HEK293 (cell line): ENCODE data around the gene CEP104.

Experiments
- CTCF ChIA-PET: fragments of 350-600 bp; formaldehyde crosslinking; extraction: SDS; loops from one replicate; lab custom pipeline; 2021; ENCODE audit warnings: antibody characterized with exemption; lab: Yijun Ruan, JAX
- POLR2A ChIA-PET: fragments of 300-600 bp; formaldehyde crosslinking; extraction: SDS; loops from one replicate; lab custom pipeline; 2020; ENCODE audit warnings: antibody characterized with exemption, inconsistent platforms; lab: Yijun Ruan, JAX
- H3K27ac ChIP-seq: fragments of 200-500 bp; sonication (Bioruptor generic); 2 replicates; pipeline ENCODE4 v1.5.1; 2014; ENCODE audit warnings: low read depth, low read length, control low read depth, inconsistent platforms; ENCODE audit errors: extremely low read depth
- H3K36me3 ChIP-seq, 2 experiments: fragments of 200-500 bp in 1 of 2; sonication (Bioruptor generic) in 1 of 2; 1 replicate in 1 of 2; 2 replicates in 1 of 2; pipeline ENCODE4 v1.5.1; 2014 to 2017; ENCODE audit warnings: inconsistent platforms in 2 of 2, low read length in 2 of 2; ENCODE audit not compliant: control insufficient read depth in 2 of 2, insufficient read depth in 1 of 2
- H3K4me1 ChIP-seq: fragments of 200-500 bp; sonication (Bioruptor generic); 2 replicates; pipeline ENCODE4 v1.5.1; 2014; ENCODE audit warnings: mild to moderate bottlenecking, low read length, inconsistent platforms; ENCODE audit not compliant: control insufficient read depth, insufficient read depth
- H3K4me3 ChIP-seq: 2 replicates; pipeline ENCODE4 v1.5.1; 2011; ENCODE audit warnings: low read depth, mild to moderate bottlenecking, control low read depth, low read length, moderate library complexity
- H3K9me3 ChIP-seq: fragments of 200-500 bp; sonication (Bioruptor generic); 2 replicates; pipeline ENCODE4 v1.5.1; 2014; ENCODE audit warnings: low read depth, low read length, inconsistent platforms; ENCODE audit not compliant: control insufficient read depth, insufficient read depth
- BCL11A ChIP-seq: fragments of 450-650 bp; formaldehyde crosslinking; IDR thresholded peaks from 2 replicates; pipeline ENCODE4 v1.5.1; 2016; ENCODE audit warnings: low read depth, missing biosample characterization, missing genetic modification characterization
- IKZF3 ChIP-seq: fragments of 450-650 bp; IDR thresholded peaks from 2 replicates; pipeline ENCODE4 v1.5.0; 2018; ENCODE audit warnings: missing biosample characterization, mild to moderate bottlenecking, missing genetic modification characterization, moderate library complexity
- WT1 ChIP-seq: fragments of 450-650 bp; formaldehyde crosslinking; IDR thresholded peaks from 2 replicates; pipeline ENCODE4 v1.5.1; 2016; ENCODE audit warnings: missing biosample characterization, missing genetic modification characterization
- ZBTB48 ChIP-seq: fragments of 450-650 bp; formaldehyde crosslinking; IDR thresholded peaks from 2 replicates; pipeline ENCODE4 v1.5.1; 2016; ENCODE audit warnings: missing biosample characterization, missing genetic modification characterization
- ZNF114 ChIP-seq: fragments of 450-650 bp; formaldehyde crosslinking; IDR thresholded peaks from 2 replicates; pipeline ENCODE4 v1.5.0; 2017; ENCODE audit warnings: missing biosample characterization, missing genetic modification characterization
- ZNF132 ChIP-seq: fragments of 450-650 bp; formaldehyde crosslinking; IDR thresholded peaks from 2 replicates; pipeline ENCODE4 v1.5.1; 2017; ENCODE audit warnings: missing biosample characterization, missing genetic modification characterization, borderline replicate concordance
- ZNF157 ChIP-seq: fragments of 450-650 bp; formaldehyde crosslinking; IDR thresholded peaks from 2 replicates; pipeline ENCODE4 v1.5.1; 2016; ENCODE audit warnings: missing biosample characterization, missing genetic modification characterization
- ZNF223 ChIP-seq: fragments of 450-650 bp; formaldehyde crosslinking; IDR thresholded peaks from 2 replicates; pipeline ENCODE4 v1.5.1; 2016; ENCODE audit warnings: missing biosample characterization, missing genetic modification characterization
- ZNF394 ChIP-seq: fragments of 450-650 bp; formaldehyde crosslinking; IDR thresholded peaks from 2 replicates; pipeline ENCODE4 v1.5.1; 2016; ENCODE audit warnings: missing biosample characterization, missing genetic modification characterization, mild to moderate bottlenecking, moderate library complexity, borderline replicate concordance
- ZNF423 ChIP-seq: fragments of 450-650 bp; formaldehyde crosslinking; IDR thresholded peaks from 2 replicates; pipeline ENCODE4 v1.5.1; 2016; ENCODE audit warnings: missing biosample characterization, missing genetic modification characterization
- ZNF473 ChIP-seq: fragments of 450-650 bp; formaldehyde crosslinking; IDR thresholded peaks from 2 replicates; pipeline ENCODE4 v1.5.1; 2017; ENCODE audit warnings: missing biosample characterization, missing genetic modification characterization
- ZNF521 ChIP-seq: fragments of 450-650 bp; formaldehyde crosslinking; IDR thresholded peaks from 2 replicates; pipeline ENCODE4 v1.5.1; 2017; ENCODE audit warnings: missing biosample characterization, mild to moderate bottlenecking, missing genetic modification characterization
- ZNF561 ChIP-seq: fragments of 450-650 bp; IDR thresholded peaks from 2 replicates; pipeline ENCODE4 v1.5.1; 2018; ENCODE audit warnings: missing biosample characterization, missing genetic modification characterization, borderline replicate concordance
- ZNF596 ChIP-seq: fragments of 450-650 bp; IDR thresholded peaks from 2 replicates; pipeline ENCODE4 v1.5.0; 2018; ENCODE audit warnings: missing biosample characterization, mild to moderate bottlenecking, missing genetic modification characterization, moderate library complexity
- ZNF600 ChIP-seq: fragments of 450-650 bp; formaldehyde crosslinking; IDR thresholded peaks from 2 replicates; pipeline ENCODE4 v1.5.1; 2016; ENCODE audit warnings: missing biosample characterization, missing genetic modification characterization
- ZNF785 ChIP-seq: fragments of 450-650 bp; formaldehyde crosslinking; IDR thresholded peaks from 2 replicates; pipeline ENCODE4 v1.5.1; 2016; ENCODE audit warnings: missing biosample characterization, missing genetic modification characterization
- ZXDB ChIP-seq: fragments of 450-650 bp; formaldehyde crosslinking; IDR thresholded peaks from 2 replicates; pipeline ENCODE4 v1.5.1; 2016; ENCODE audit warnings: missing biosample characterization, missing genetic modification characterization
- TF ChIP-seq, protein P1 (sequence below): fragments of 450-650 bp; formaldehyde crosslinking; IDR thresholded peaks from 2 replicates; pipeline ENCODE4 v1.5.1; 2016; ENCODE audit warnings: missing biosample characterization, missing genetic modification characterization
- TF ChIP-seq, protein P2 (sequence below): fragments of 450-650 bp; formaldehyde crosslinking; IDR thresholded peaks from 2 replicates; pipeline ENCODE4 v1.5.1; 2017; ENCODE audit warnings: missing biosample characterization, missing genetic modification characterization
- TF ChIP-seq, protein P3 (sequence below): fragments of 450-650 bp; formaldehyde crosslinking; IDR thresholded peaks from 2 replicates; pipeline ENCODE4 v1.5.1; 2016; ENCODE audit warnings: missing biosample characterization, missing genetic modification characterization
- TF ChIP-seq, protein P4 (sequence below): fragments of 450-650 bp; formaldehyde crosslinking; IDR thresholded peaks from 2 replicates; pipeline ENCODE4 v1.5.1; 2016; ENCODE audit warnings: missing biosample characterization, missing genetic modification characterization

The CEP104 gene

DNA sequence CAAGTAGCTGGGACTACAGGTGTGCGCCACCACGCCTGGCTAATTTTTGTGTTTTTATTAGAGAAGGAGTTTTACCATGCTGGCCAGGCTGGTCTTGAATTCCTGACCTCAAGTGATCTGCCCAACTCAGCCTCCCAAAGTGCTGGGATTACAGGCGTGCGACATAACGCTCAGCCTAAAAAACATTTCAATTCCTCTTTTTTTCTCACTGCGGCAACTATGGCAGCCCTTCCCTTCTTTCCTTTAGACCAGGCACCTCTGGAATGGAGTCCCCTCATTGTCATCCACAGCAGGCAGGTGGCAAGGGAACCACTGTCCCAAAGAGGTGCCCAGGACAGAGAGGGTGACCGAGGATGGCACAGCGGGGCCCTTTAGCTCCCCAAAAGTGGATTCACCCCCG is 14.1 kb downstream of the CEP104 start:
- Histone ChIP-seq H3K27ac (no peak overlapping the region), H3K36me3 (peaks cover 27 to 91% of the 10 kb centered on the region in 2 experiments), H3K9me3 (no peaks in the 10 kb centered on the region), H3K4me1 (no peaks in the 10 kb centered on the region), H3K4me3 (no peak overlapping the region)
- TF ChIP-seq, protein P1, sequence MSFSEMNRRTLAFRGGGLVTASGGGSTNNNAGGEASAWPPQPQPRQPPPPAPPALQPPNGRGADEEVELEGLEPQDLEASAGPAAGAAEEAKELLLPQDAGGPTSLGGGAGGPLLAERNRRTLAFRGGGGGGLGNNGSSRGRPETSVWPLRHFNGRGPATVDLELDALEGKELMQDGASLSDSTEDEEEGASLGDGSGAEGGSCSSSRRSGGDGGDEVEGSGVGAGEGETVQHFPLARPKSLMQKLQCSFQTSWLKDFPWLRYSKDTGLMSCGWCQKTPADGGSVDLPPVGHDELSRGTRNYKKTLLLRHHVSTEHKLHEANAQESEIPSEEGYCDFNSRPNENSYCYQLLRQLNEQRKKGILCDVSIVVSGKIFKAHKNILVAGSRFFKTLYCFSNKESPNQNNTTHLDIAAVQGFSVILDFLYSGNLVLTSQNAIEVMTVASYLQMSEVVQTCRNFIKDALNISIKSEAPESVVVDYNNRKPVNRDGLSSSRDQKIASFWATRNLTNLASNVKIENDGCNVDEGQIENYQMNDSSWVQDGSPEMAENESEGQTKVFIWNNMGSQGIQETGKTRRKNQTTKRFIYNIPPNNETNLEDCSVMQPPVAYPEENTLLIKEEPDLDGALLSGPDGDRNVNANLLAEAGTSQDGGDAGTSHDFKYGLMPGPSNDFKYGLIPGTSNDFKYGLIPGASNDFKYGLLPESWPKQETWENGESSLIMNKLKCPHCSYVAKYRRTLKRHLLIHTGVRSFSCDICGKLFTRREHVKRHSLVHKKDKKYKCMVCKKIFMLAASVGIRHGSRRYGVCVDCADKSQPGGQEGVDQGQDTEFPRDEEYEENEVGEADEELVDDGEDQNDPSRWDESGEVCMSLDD (tag by site-specific recombination) = no peak
- TF ChIP-seq WT1 (tag by site-specific recombination) = no peak
- TF ChIP-seq ZNF223 = no peak
- TF ChIP-seq ZXDB = no peak
- no peak for TF ChIP-seq ZNF473 (tag by site-specific recombination)
- no peak for TF ChIP-seq ZNF521
- TF ChIP-seq BCL11A (tag by site-specific recombination) = no peak
- no peak for TF ChIP-seq ZNF785
- no peak for TF ChIP-seq ZNF596
- TF ChIP-seq ZNF394 = no peak
- TF ChIP-seq ZNF600 (tag by site-specific recombination) = no peak
- no peak for TF ChIP-seq ZNF157 (tag by site-specific recombination)
- ChIA-PET POLR2A (no interaction called here), CTCF (no interaction called here)

DNA sequence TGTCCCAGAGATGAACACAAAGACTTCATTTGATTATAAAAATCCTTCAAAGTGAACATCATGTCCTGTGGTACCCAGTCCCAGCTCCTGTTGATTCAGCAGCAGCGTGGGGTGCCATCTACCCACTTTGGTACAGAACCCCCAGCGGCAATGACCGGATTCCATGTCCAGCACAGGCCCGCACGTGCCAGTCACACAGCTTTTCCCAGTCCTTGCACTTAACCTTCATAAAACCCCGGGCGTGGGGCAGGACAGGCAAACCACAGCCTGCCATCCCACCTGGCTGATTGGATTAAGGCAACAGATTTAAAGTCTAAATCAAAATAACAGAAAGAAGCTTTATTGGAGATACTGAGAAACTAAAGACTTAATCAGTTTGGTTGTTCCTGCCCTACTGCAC is 15.5 kb downstream of the CEP104 start:
- TF ChIP-seq ZNF561 (tag by site-specific recombination) = no peak
- TF ChIP-seq, protein P2, sequence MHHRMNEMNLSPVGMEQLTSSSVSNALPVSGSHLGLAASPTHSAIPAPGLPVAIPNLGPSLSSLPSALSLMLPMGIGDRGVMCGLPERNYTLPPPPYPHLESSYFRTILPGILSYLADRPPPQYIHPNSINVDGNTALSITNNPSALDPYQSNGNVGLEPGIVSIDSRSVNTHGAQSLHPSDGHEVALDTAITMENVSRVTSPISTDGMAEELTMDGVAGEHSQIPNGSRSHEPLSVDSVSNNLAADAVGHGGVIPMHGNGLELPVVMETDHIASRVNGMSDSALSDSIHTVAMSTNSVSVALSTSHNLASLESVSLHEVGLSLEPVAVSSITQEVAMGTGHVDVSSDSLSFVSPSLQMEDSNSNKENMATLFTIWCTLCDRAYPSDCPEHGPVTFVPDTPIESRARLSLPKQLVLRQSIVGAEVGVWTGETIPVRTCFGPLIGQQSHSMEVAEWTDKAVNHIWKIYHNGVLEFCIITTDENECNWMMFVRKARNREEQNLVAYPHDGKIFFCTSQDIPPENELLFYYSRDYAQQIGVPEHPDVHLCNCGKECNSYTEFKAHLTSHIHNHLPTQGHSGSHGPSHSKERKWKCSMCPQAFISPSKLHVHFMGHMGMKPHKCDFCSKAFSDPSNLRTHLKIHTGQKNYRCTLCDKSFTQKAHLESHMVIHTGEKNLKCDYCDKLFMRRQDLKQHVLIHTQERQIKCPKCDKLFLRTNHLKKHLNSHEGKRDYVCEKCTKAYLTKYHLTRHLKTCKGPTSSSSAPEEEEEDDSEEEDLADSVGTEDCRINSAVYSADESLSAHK (tag by site-specific recombination) = no peak
- no peak for TF ChIP-seq IKZF3 (tag by site-specific recombination)
- no peak for TF ChIP-seq ZNF596
- TF ChIP-seq ZBTB48 = no peak
- TF ChIP-seq ZNF114 = no peak
- TF ChIP-seq ZNF132 (tag by site-specific recombination) = no peak
- TF ChIP-seq, protein P3, sequence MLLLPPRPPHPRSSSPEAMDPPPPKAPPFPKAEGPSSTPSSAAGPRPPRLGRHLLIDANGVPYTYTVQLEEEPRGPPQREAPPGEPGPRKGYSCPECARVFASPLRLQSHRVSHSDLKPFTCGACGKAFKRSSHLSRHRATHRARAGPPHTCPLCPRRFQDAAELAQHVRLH (tag by site-specific recombination) = no peak
- no peak for TF ChIP-seq ZNF223
- TF ChIP-seq, protein P4, sequence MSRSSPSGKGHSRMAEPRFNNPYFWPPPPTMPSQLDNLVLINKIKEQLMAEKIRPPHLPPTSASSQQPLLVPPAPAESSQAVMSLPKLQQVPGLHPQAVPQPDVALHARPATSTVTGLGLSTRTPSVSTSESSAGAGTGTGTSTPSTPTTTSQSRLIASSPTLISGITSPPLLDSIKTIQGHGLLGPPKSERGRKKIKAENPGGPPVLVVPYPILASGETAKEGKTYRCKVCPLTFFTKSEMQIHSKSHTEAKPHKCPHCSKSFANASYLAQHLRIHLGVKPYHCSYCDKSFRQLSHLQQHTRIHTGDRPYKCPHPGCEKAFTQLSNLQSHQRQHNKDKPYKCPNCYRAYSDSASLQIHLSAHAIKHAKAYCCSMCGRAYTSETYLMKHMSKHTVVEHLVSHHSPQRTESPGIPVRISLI (tag by site-specific recombination) = no peak
- no peak for TF ChIP-seq ZNF423
- Histone ChIP-seq H3K9me3 (no peaks in the 10 kb centered on the region), H3K36me3 (peaks cover 31 to 91% of the 10 kb centered on the region in 2 experiments), H3K4me1 (no peaks in the 10 kb centered on the region), H3K4me3 (no peak overlapping the region), H3K27ac (no peak overlapping the region)
- ChIA-PET POLR2A (no interaction called here), CTCF (no interaction called here)
